Mesendoderm (in vitro differentiated cells): ENCODE measurements around the gene PCDHB10.

ENCODE experiments used
- DNase-seq: peaks from one replicate; pipeline ENCODE4 v3.0.0; 2013
- H2AK5ac ChIP-seq: 2 replicates; pipeline ENCODE4 v1.6.1; 2013; ENCODE audit warnings: low read length, inconsistent platforms
- H2BK120ac ChIP-seq: 2 replicates; pipeline ENCODE4 v1.6.1; 2013; ENCODE audit warnings: low read depth, mild to moderate bottlenecking, low read length, moderate library complexity, mixed read lengths
- H2BK15ac ChIP-seq: replicated peaks from 2 replicates; pipeline ENCODE4 v1.6.1; 2013; ENCODE audit warnings: low read depth, mild to moderate bottlenecking, moderate library complexity
- H2BK5ac ChIP-seq: 2 replicates; pipeline ENCODE4 v1.6.1; 2013; ENCODE audit warnings: low read length, inconsistent platforms
- H3K18ac ChIP-seq: 2 replicates; pipeline ENCODE4 v1.6.1; 2013; ENCODE audit warnings: mild to moderate bottlenecking, low read length, mixed read lengths
- H3K23ac ChIP-seq: one replicate; pipeline ENCODE4 v1.6.1; 2013; ENCODE audit warnings: low read length
- H3K27ac ChIP-seq: 2 replicates; pipeline ENCODE4 v1.5.1; 2013; ENCODE audit warnings: low read depth, mild to moderate bottlenecking, inconsistent platforms, low read length, moderate library complexity
- H3K27me3 ChIP-seq: 2 replicates; pipeline ENCODE4 v1.6.1; 2013; ENCODE audit warnings: low read length, control low read depth, mild to moderate bottlenecking, inconsistent platforms; ENCODE audit not compliant: insufficient read depth, poor library complexity
- H3K36me3 ChIP-seq: 2 replicates; pipeline ENCODE4 v1.6.1; 2013; ENCODE audit warnings: low read length, inconsistent platforms; ENCODE audit not compliant: control insufficient read depth, insufficient read depth
- H3K4ac ChIP-seq: one replicate; pipeline ENCODE4 v1.6.1; 2013; ENCODE audit warnings: low read depth, mild to moderate bottlenecking, low read length, moderate library complexity
- H3K4me1 ChIP-seq: 2 replicates; pipeline ENCODE4 v1.6.1; 2013; ENCODE audit warnings: low read depth, low read length, inconsistent platforms; ENCODE audit not compliant: control insufficient read depth
- H3K4me2 ChIP-seq: 2 replicates; pipeline ENCODE4 v1.6.1; 2013; ENCODE audit warnings: low read length
- H3K4me3 ChIP-seq: 2 replicates; pipeline ENCODE4 v1.5.1; 2013; ENCODE audit warnings: mild to moderate bottlenecking, low read length
- H3K56ac ChIP-seq: one replicate; pipeline ENCODE4 v1.6.1; 2013; ENCODE audit warnings: low read length
- H3K79me1 ChIP-seq: 2 replicates; pipeline ENCODE4 v1.6.1; 2013; ENCODE audit warnings: low read length, inconsistent platforms
- H3K79me2 ChIP-seq: 2 replicates; pipeline ENCODE4 v1.6.1; 2013; ENCODE audit warnings: mild to moderate bottlenecking, low read length; ENCODE audit not compliant: control insufficient read depth, insufficient read depth
- H3K9ac ChIP-seq: 2 replicates; pipeline ENCODE4 v1.6.1; 2013; ENCODE audit warnings: low read length, inconsistent platforms
- H4K5ac ChIP-seq: one replicate; pipeline ENCODE4 v1.6.1; 2013; ENCODE audit warnings: low read length
- H4K8ac ChIP-seq: one replicate; pipeline ENCODE4 v1.6.1; 2013; ENCODE audit warnings: low read depth, mild to moderate bottlenecking, control low read depth, low read length, moderate library complexity
- WGBS: extraction: QIAGEN DNeasy Blood & Tissue Kit; methylation state at CpG from one replicate; pipeline ENCODE4 v1.1.7; 2013; ENCODE audit warnings: low lambda C conversion rate, missing lambda C conversion rate; ENCODE audit not compliant: insufficient coverage; ENCODE audit errors: extremely low coverage; 5-methylcytosine and 5-hydroxymethylcytosine counted together

The PCDHB10 gene

DNA sequence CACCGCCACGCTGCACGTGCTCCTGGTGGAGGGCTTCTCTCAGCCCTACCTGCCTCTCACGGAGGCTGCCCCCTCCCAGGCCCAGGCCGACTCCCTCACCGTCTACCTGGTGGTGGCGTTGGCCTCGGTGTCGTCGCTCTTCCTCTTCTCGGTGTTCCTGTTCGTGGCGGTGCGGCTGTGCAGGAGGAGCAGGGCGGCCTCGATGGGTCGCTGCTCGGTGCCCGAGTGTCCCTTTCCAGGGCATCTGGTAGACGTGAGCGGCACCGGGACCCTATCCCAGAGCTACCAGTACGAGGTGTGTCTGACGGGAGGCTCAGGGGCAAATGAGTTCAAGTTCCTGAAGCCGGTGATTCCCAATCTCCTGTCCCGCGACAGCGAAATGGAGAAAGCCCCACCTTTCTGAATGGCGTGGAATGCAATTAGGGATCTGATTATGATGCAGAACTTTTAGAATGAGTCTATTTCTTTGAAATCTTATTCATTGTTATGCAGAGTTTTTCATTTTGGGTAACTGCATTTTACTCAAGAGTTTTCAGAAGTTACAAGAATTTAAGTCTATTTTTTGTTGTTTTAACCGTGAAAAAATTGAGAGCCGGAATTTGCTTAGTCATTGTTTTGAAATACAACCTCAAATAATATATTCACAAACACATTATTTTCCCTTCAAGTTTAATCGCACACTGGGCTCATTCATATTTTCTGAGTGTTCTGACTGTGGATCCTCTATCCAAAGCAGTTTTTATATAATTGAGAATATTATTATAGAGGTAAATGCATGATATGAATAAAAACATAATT is 44.6 kb downstream of the PCDHB10 start:
- Histone ChIP-seq H4K5ac (no peak overlapping the region), H3K79me1 (no peaks in the 10 kb centered on the region), H3K27me3 (no peaks in the 10 kb centered on the region), H4K8ac (no peak overlapping the region), H3K4me1 (no peaks in the 10 kb centered on the region), H3K36me3 (no peaks in the 10 kb centered on the region), H3K23ac (no peak overlapping the region), H2AK5ac (no peak overlapping the region), H2BK5ac (no peak overlapping the region), H3K79me2 (no peaks in the 10 kb centered on the region), H3K18ac (no peak overlapping the region), H2BK120ac (no peak overlapping the region), H3K4me2 (no peak overlapping the region), H3K9ac (no peak overlapping the region), H2BK15ac (no peak overlapping the region), H3K4ac (no peak overlapping the region), H3K4me3 (no peak overlapping the region), H3K56ac (no peak overlapping the region), H3K27ac (no peak overlapping the region)
- no peak for DNase-seq
- no CpG with 5 or more reads among the region's 32 CpGs for WGBS

GRCh38 chr5:141241496-141241895 is 49.3 kb downstream of the PCDHB10 start:
- DNase-seq, result no peak
- Histone ChIP-seq H3K79me2 (no peaks in the 10 kb centered on the region), H3K4me2 (no peak overlapping the region), H3K27me3 (no peaks in the 10 kb centered on the region), H3K27ac (no peak overlapping the region), H2BK5ac (no peak overlapping the region), H3K56ac (no peak overlapping the region), H4K5ac (no peak overlapping the region), H3K4ac (no peak overlapping the region), H3K36me3 (no peaks in the 10 kb centered on the region), H3K18ac (no peak overlapping the region), H4K8ac (no peak overlapping the region), H2BK120ac (no peak overlapping the region), H3K4me3 (no peak overlapping the region), H3K9ac (no peak overlapping the region), H3K23ac (no peak overlapping the region), H2BK15ac (no peak overlapping the region), H2AK5ac (no peak overlapping the region), H3K4me1 (no peaks in the 10 kb centered on the region), H3K79me1 (no peaks in the 10 kb centered on the region)
- WGBS, result no CpG with 5 or more reads among the region's 43 CpGs
